GM13977 (cell line): ENCODE results near the gene VRK1.

Source experiments
- DNase-seq: peaks from one replicate; pipeline ENCODE4 v3.0.0; 2012; ENCODE audit warnings: low spot score
- CTCF ChIP-seq: IDR thresholded peaks from 2 replicates; pipeline ENCODE4 v1.5.1; 2012; ENCODE audit warnings: mild to moderate bottlenecking, control low read depth; ENCODE audit not compliant: insufficient read depth; ENCODE audit errors: extremely low read depth, missing control alignments
- in situ Hi-C: fragments of 300-500 bp; cut with MboI; formaldehyde crosslinking; loops from one replicate; pipeline ENCODE4 v1.12.0; 2022; ENCODE audit warnings: low sequenced_read_pairs, low pct_unique_long_range_greater_than_20kb, mixed read lengths, inconsistent platforms; ENCODE audit not compliant: unreplicated experiment

The VRK1 gene

GRCh38 chr14:96803958-96804357 is 6.8 kb downstream of the VRK1 start:
- DNase-seq: no peak
- in situ Hi-C loops: no loop called here
- no peak for TF ChIP-seq CTCF

- in situ Hi-C loops: no loop called here
- no peak for TF ChIP-seq CTCF
Measured at GRCh38 chr14:96804895-96805294, 7.7 kb downstream of the VRK1 start.

GRCh38 chr14:96805956-96806355 is 8.8 kb downstream of the VRK1 start:
- in situ Hi-C loops: no loop called here
- no peak for TF ChIP-seq CTCF
- no peak for DNase-seq

More at GRCh38 chr14:96804895-96805294, 7.7 kb downstream of the VRK1 start:
- DNase-seq: no peak

- no peak for TF ChIP-seq CTCF
- in situ Hi-C loops: no loop called here
- no peak for DNase-seq
Measured at GRCh38 chr14:96806836-96807235, 9.7 kb downstream of the VRK1 start.

- in situ Hi-C loops: no loop called here
- no peak for DNase-seq
- TF ChIP-seq CTCF: no peak
Measured at GRCh38 chr14:96808619-96809406, 11.6 kb downstream of the VRK1 start.

GRCh38 chr14:96811265-96811664 is 14.1 kb downstream of the VRK1 start:
- in situ Hi-C loops: no loop called here
- DNase-seq: no peak
- no peak for TF ChIP-seq CTCF
